HG03378 (cell line): ENCODE data around the gene TASP1.
"Not testable (repeated sequence)": the region's sequence is repeated elsewhere in the genome, so short reads cannot be mapped to it uniquely, and the experiment has no call there.

ENCODE experiments used
- ATAC-seq: cut with Tn5 transposase; IDR thresholded peaks from one replicate; pipeline ENCODE4 v1.9.1; 2021; ENCODE audit warnings: mild to moderate bottlenecking, moderate library complexity; ENCODE audit not compliant: unreplicated experiment

The TASP1 gene

GRCh38 chr20:13507646-13508045, 131.1 kb downstream of the TASP1 start:
- ATAC-seq = no peak

- no peak for ATAC-seq
Measured at GRCh38 chr20:13501500-13501899, 137.2 kb downstream of the TASP1 start.

- ATAC-seq = no peak
Measured at GRCh38 chr20:13494019-13494418, 144.7 kb downstream of the TASP1 start.

GRCh38 chr20:13493143-13493542, 145.6 kb downstream of the TASP1 start:
- ATAC-seq = no peak

GRCh38 chr20:13492001-13492481, 146.7 kb downstream of the TASP1 start:
- no peak for ATAC-seq

GRCh38 chr20:13487202-13487601, 151.5 kb downstream of the TASP1 start:
- ATAC-seq = no peak

- ATAC-seq = no peak
Measured at GRCh38 chr20:13486694-13487093, 152.0 kb downstream of the TASP1 start.

- no peak for ATAC-seq
Measured at GRCh38 chr20:13485576-13485975, 153.2 kb downstream of the TASP1 start.

- ATAC-seq = not testable (repeated sequence)
Measured at GRCh38 chr20:13485019-13485418, 153.7 kb downstream of the TASP1 start.

- not testable (repeated sequence) for ATAC-seq
Measured at GRCh38 chr20:13483472-13483871, 155.3 kb downstream of the TASP1 start.

- no peak for ATAC-seq
Measured at GRCh38 chr20:13478366-13478765, 160.4 kb downstream of the TASP1 start.

GRCh38 chr20:13474467-13474866, 164.3 kb downstream of the TASP1 start:
- no peak for ATAC-seq

GRCh38 chr20:13469262-13469661, 169.5 kb downstream of the TASP1 start:
- ATAC-seq = no peak

- no peak for ATAC-seq
Measured at GRCh38 chr20:13468166-13468565, 170.6 kb downstream of the TASP1 start.

GRCh38 chr20:13464702-13465101, 174.0 kb downstream of the TASP1 start:
- no peak for ATAC-seq

GRCh38 chr20:13461849-13462458, 176.8 kb downstream of the TASP1 start:
- no peak for ATAC-seq

GRCh38 chr20:13458860-13459451, 179.8 kb downstream of the TASP1 start:
- peak; percentile 88 for ATAC-seq

GRCh38 chr20:13457487-13457886, 181.2 kb downstream of the TASP1 start:
- ATAC-seq = no peak

GRCh38 chr20:13455713-13456112, 183.0 kb downstream of the TASP1 start:
- ATAC-seq = no peak

- ATAC-seq = no peak
Measured at GRCh38 chr20:13453367-13453766, 185.4 kb downstream of the TASP1 start.

- no peak for ATAC-seq
Measured at GRCh38 chr20:13452470-13453124, 186.1 kb downstream of the TASP1 start.

GRCh38 chr20:13449868-13450434, 188.8 kb downstream of the TASP1 start:
- no peak for ATAC-seq
